ENCODE results near the gene FOXC1. TPM values are rescaled to one million over a fixed set of nuclear protein-coding genes. Genes with fewer than 3 reads are reported as not detected.

The FOXC1 gene
- total RNA-seq, 1 donor from 2014 or later = 4.9 TPM

DNA sequence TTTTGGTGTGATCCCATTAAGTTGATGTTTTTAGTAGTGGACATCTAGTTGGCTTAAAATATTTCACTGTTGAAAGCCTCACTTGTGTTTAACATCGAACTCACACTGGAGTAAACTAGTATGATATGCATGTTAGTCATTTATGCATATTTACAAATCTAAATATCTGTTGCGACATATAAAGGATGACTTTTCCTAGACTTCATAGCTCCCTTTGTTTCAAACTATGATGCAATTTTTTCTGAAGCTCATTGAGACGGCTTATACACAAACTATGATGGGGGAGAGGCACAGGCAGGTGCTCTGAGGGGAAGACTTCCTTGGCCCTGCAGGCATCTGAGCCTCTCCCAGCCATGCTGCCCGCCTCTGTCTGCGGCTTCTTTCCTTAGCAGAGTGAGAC, 11.8 kb upstream of the FOXC1 start:
- Histone ChIP-seq H3K27ac (no peak overlapping the region), H3K4me1 (peaks cover 6% of the 10 kb centered on the region), H3K9me3 (no peaks in the 10 kb centered on the region), H3K27me3 (peaks cover 63% of the 10 kb centered on the region), H3K36me3 (no peaks in the 10 kb centered on the region), H3K4me3 (no peak overlapping the region)
- ATAC-seq (no peak), DNase-seq (no peak)
- intact Hi-C loops (cut with DNase I) = loop anchor here (10.0 kb wide), 1 partner anchor 1037 kb away; no protein-coding TSS in a partner anchor
- TF ChIP-seq, protein P1, sequence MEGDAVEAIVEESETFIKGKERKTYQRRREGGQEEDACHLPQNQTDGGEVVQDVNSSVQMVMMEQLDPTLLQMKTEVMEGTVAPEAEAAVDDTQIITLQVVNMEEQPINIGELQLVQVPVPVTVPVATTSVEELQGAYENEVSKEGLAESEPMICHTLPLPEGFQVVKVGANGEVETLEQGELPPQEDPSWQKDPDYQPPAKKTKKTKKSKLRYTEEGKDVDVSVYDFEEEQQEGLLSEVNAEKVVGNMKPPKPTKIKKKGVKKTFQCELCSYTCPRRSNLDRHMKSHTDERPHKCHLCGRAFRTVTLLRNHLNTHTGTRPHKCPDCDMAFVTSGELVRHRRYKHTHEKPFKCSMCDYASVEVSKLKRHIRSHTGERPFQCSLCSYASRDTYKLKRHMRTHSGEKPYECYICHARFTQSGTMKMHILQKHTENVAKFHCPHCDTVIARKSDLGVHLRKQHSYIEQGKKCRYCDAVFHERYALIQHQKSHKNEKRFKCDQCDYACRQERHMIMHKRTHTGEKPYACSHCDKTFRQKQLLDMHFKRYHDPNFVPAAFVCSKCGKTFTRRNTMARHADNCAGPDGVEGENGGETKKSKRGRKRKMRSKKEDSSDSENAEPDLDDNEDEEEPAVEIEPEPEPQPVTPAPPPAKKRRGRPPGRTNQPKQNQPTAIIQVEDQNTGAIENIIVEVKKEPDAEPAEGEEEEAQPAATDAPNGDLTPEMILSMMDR (IDR thresholded peaks at IDR 0.05) = no peak

DNA sequence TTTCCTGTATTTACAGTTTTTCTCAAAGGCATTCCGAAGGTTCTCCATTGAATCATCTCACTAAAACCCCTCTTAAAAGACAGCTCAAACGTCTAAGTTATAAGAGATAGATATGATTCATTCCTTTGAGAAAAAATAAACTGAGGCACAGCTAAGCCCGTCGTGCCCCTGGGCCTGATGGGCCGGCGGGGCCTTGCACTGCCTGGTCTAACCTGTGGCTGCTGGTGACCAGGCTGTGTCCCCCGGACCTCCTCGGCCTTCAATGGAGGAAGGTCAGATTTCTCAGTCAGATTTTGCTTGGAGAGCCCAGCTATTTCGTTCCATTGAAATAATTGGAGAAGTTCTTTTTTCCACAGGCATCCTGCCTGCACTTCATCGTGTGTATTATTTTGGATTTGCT, 11.3 kb upstream of the FOXC1 start:
- no peak for DNase-seq
- intact Hi-C loops (cut with DNase I) = loop anchor here (10.0 kb wide), 1 partner anchor 1036 kb away; no protein-coding TSS in a partner anchor
- H3K27me3 ChIP-seq = peaks cover 68% of the 10 kb centered on the region

DNA sequence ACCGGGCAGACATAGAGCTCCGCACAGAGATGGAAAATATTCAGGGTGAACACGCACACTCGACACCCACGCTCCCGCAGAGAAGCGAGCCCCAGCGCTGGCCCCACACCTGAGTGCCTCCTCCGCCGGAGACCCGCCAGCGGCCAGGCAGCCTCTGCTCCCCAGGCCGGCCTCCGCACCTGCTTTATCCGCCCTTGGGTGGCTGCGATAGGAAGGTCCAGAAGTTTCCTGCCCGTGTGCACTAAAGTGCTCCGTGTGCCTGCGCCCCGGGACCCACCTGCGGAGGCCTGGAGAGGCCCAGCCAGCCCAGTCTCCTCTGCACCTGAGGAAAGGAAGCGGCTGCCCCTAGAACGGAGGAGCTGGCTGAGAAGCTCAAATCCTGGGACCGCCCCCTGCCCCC, 10.8 kb upstream of the FOXC1 start:
- H3K27me3 ChIP-seq = peaks cover 72% of the 10 kb centered on the region
- intact Hi-C loops (cut with DNase I) = loop anchor here (10.0 kb wide), 1 partner anchor 1036 kb away; no protein-coding TSS in a partner anchor
- no peak for DNase-seq

More for the DNA sequence above, 11.3 kb upstream of the FOXC1 start:
- Histone ChIP-seq H3K4me1 (peaks cover 6% of the 10 kb centered on the region), H3K36me3 (no peaks in the 10 kb centered on the region), H3K4me3 (no peak overlapping the region), H3K27ac (no peak overlapping the region), H3K9me3 (no peaks in the 10 kb centered on the region)
- no peak for ATAC-seq
- TF ChIP-seq, protein P1 (IDR thresholded peaks at IDR 0.05) = no peak

DNA sequence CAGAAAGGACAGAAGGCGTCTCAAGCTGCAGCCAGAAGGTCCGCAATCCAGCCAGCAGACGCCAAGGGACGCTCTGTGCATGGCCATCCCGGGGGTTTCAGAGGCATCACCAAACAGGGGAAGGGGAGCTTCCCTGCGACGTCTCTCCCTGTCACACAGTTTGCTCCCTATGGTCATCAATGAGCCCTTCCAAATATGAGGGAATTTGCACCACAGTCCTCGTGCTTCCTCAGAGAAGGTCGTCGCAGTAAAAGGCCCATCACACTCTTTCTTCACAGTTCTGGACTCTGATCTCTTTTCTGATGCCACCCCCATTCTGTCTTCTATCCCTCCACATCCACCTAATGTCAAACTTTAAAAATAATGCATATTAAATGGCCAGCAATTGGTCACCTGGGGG, 10.2 kb upstream of the FOXC1 start:
- Histone ChIP-seq H3K4me1 (peaks cover 13% of the 10 kb centered on the region), H3K27ac (no peak overlapping the region), H3K36me3 (no peaks in the 10 kb centered on the region), H3K9me3 (no peaks in the 10 kb centered on the region), H3K27me3 (peaks cover 76% of the 10 kb centered on the region), H3K4me3 (no peak overlapping the region)
- DNase-seq = no peak
- TF ChIP-seq, protein P1 (IDR thresholded peaks at IDR 0.05) = no peak
- no peak for ATAC-seq
- intact Hi-C loops (cut with DNase I) = loop anchor here (10.0 kb wide), 1 partner anchor 1035 kb away; no protein-coding TSS in a partner anchor

More for the DNA sequence above, 10.8 kb upstream of the FOXC1 start:
- TF ChIP-seq, protein P1 (IDR thresholded peaks at IDR 0.05) = no peak
- H3K36me3 ChIP-seq = no peaks in the 10 kb centered on the region
- no peak overlapping the region for H3K27ac ChIP-seq
- peaks cover 7% of the 10 kb centered on the region for H3K4me1 ChIP-seq
- H3K9me3 ChIP-seq = no peaks in the 10 kb centered on the region
- no peak overlapping the region for H3K4me3 ChIP-seq
- no peak for ATAC-seq

DNA sequence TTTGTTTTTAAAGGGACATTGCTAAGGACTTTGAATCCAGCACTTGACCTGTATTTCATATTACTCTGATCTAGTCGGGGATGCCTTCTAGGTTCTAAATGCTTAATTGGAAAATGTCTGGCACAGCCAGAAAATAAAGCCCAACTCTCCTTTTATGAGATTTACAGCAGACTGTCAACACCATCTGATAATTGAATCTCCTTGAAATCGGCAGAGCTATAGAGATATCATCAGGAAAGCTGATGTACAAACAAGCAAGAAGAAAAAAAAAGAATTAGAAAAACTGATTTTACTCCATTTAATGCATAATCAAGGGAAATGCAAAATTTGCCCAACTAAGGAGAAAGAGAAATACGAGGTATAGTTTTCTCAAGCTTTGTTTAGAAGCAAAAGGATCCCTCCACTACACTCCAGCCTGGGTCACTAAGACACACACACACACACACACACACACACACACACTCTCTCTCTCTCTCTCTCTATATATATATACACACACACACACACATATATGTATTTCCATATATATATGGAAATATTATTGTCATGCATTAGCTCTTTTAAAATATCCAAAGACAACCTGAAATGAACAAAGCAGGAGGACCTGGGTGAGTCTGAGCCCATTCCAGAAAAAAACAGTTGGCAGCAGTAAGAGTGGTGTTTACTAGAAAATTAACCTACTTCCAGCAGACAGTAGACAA, 9.5 kb upstream of the FOXC1 start:
- TF ChIP-seq, protein P1 (IDR thresholded peaks at IDR 0.05) = no peak
- no peak for DNase-seq
- no peaks in the 10 kb centered on the region for H3K36me3 ChIP-seq
- H3K27me3 ChIP-seq = peaks cover 76% of the 10 kb centered on the region
- H3K9me3 ChIP-seq = no peaks in the 10 kb centered on the region
- H3K4me1 ChIP-seq = peaks cover 20% of the 10 kb centered on the region
- no peak overlapping the region for H3K4me3 ChIP-seq
- no peak for ATAC-seq
- intact Hi-C loops (cut with DNase I) = loop anchor here (5.0 to 10.0 kb wide), 3 partner anchors 507 to 755 kb away; no protein-coding TSS in a partner anchor
- no peak overlapping the region for H3K27ac ChIP-seq
